Bronchial epithelial cell (primary cell): ENCODE measurements around the gene ZFHX3. TPM values are rescaled to one million over a fixed set of nuclear protein-coding genes. Genes with fewer than 3 reads are reported as not detected.

Experiments
- DNase-seq: peaks from one replicate; pipeline ENCODE4 v3.0.0-alpha.2; 2010; ENCODE audit warnings: low read depth
- FAIRE-seq: peaks from 2 replicates; lab custom pipeline; 2011; peaks lifted over from hg19 to GRCh38; lab: Jason Lieb, UNC
- H3K27me3 ChIP-seq: 2 replicates; pipeline ENCODE4 v1.5.1; 2011; ENCODE audit warnings: low read length; ENCODE audit not compliant: control insufficient read depth, insufficient read depth
- H3K36me3 ChIP-seq: 2 replicates; pipeline ENCODE4 v1.5.1; 2011; ENCODE audit warnings: low read length; ENCODE audit not compliant: control insufficient read depth, insufficient read depth
- H3K4me3 ChIP-seq: 2 replicates; pipeline ENCODE4 v1.5.1; 2011; ENCODE audit warnings: mild to moderate bottlenecking, low read depth, low read length, control low read depth
- CTCF ChIP-seq: IDR thresholded peaks from 2 replicates; pipeline ENCODE4 v1.5.1; 2011; ENCODE audit warnings: mild to moderate bottlenecking, moderate library complexity, low read length, control low read depth, inconsistent platforms; ENCODE audit not compliant: insufficient read depth, severe bottlenecking
- total RNA-seq: library from RNA; depleted of rRNA; stranded (reverse); fragments of >200 nt; gene quantifications from 2 replicates; pipeline ENCODE4 v1.2.1, GENCODE V29; 2014

The ZFHX3 gene
- total RNA-seq, 1 donor from 2014 or later = 3.9 TPM

DNA sequence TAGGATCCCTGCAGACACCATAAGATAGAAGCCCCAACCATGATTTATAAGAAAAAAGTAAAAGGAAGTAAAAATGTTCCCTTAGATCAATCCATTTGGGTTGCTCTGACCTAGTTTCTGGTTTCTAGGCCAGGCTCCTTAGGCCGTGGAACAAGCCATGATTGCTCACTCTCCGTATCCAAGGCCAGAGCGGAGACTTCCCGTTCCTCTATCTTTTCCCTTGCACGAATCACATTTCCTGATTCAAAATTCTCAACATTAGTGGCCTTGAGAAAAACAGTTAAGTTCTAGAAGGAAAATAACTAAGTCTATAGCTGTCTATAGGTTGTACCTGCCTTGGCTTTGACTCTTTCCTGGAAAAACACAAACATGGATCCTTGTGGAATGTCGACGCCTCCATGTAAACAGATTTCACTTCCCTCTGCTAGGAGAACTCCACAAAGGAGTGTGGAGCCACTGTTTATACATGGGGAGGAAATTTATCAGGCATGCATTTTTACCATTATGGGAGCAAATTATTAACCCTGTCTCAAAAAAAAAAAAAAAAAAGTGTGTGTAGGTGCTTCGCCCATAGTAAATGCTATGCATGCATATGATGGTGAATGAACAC, 149.6 kb downstream of the ZFHX3 start:
- no peaks in the 10 kb centered on the region for H3K27me3 ChIP-seq
- no peak for TF ChIP-seq CTCF
- H3K4me3 ChIP-seq = no peak overlapping the region
- DNase-seq (no peak), FAIRE-seq (no peak)
- no peaks in the 10 kb centered on the region for H3K36me3 ChIP-seq

- no peak for TF ChIP-seq CTCF
- DNase-seq (no peak), FAIRE-seq (no peak)
- no peaks in the 10 kb centered on the region for H3K27me3 ChIP-seq
- H3K36me3 ChIP-seq = no peaks in the 10 kb centered on the region
- H3K4me3 ChIP-seq = no peak overlapping the region
Measured at GRCh38 chr16:72897707-72898106, 150.2 kb downstream of the ZFHX3 start.

GRCh38 chr16:72896485-72897118, 151.3 kb downstream of the ZFHX3 start:
- FAIRE-seq = no peak
- Histone ChIP-seq H3K27me3 (no peaks in the 10 kb centered on the region), H3K36me3 (no peaks in the 10 kb centered on the region), H3K4me3 (no peak overlapping the region)
- no peak for TF ChIP-seq CTCF
- no peak for DNase-seq

- Histone ChIP-seq H3K27me3 (no peaks in the 10 kb centered on the region), H3K36me3 (no peaks in the 10 kb centered on the region), H3K4me3 (no peak overlapping the region)
- DNase-seq (no peak), FAIRE-seq (no peak)
- no peak for TF ChIP-seq CTCF
Measured at GRCh38 chr16:72895951-72896350, 152.0 kb downstream of the ZFHX3 start.

- no peaks in the 10 kb centered on the region for H3K27me3 ChIP-seq
- no peak for TF ChIP-seq CTCF
- FAIRE-seq = no peak
Measured at GRCh38 chr16:72894293-72895151, 153.4 kb downstream of the ZFHX3 start.

More at GRCh38 chr16:72894293-72895151, 153.4 kb downstream of the ZFHX3 start:
- no peak overlapping the region for H3K4me3 ChIP-seq
- no peak for DNase-seq
- peaks cover 4% of the 10 kb centered on the region for H3K36me3 ChIP-seq
